Stimulated activated CD4-positive, alpha-beta T cell treated with anti-CD3 and anti-CD28 coated beads, Interleukin-1b, Interleukin-23, amount 100 ng/mL, for 24 hours (primary cell): Measurements from ENCODE around the gene PHKA1.
"Not testable (repeated sequence)": the region's sequence is repeated elsewhere in the genome, so short reads cannot be mapped to it uniquely, and the experiment has no call there.

ENCODE experiments used
- DNase-seq, 4 experiments: peaks; one replicate each; pipeline ENCODE4 v3.0.0-alpha.2; 2020; ENCODE audit warnings: low read depth in 4 of 4, low spot score in 1 of 4

Gene PHKA1

DNA sequence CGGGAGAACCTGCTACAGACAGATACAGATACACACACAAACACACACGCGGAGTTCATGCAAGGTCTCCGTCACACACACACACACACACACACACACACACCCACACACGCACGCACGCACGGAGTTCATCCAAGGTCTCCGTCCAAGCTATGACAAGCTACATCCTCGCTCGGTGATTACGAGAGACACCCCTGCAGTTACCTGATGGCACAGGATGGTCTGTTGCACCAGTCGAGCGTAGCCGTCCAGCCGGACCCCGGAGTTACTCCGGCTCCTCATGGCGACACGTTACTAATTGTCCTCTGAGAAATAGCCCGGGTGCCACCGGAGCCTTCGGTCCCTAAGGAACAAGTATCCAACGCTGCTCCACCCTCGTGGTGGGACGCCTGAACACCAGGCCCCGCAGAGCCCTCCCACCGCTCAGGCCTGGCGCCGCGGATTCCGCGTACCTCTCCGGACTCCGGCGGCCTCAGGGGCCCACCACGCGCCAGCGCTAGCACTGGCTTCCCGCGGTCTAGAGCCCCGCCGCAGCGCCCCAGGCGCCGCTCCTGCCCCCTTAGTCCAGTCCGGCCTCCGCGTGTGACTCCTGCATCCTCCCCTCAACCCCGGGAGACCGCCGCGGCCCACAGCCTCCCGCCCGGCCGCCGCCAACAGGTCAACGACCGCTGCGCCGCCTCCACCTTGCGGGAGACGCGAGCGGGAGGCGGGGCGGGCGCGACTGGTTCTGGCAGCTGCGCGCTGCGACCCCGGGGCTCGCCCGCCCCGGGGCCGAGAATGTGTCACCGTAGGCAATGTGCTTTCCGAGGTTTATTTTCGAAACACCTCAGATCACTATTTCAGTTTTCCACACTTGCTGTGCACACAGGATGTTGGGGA, at the start of gene PHKA1:
Gene PHKA1, minus strand, starts transcription at position 708 of the 879 bp plus-strand sequence. Its CDS starts 426 bp downstream, at position 282.
- peak; percentile 5 to 53 (median 28) for DNase-seq

- DNase-seq: not testable (repeated sequence)
Observed at GRCh38 chrX:72760454-72760853, 46.3 kb upstream of the PHKA1 start.

- DNase-seq: not testable (repeated sequence)
Observed at GRCh38 chrX:72748545-72748944, 34.4 kb upstream of the PHKA1 start.

- DNase-seq: not testable (repeated sequence)
Observed at GRCh38 chrX:72745546-72745945, 31.4 kb upstream of the PHKA1 start.

GRCh38 chrX:72735561-72735960, 21.5 kb upstream of the PHKA1 start:
- no peak for DNase-seq

DNA sequence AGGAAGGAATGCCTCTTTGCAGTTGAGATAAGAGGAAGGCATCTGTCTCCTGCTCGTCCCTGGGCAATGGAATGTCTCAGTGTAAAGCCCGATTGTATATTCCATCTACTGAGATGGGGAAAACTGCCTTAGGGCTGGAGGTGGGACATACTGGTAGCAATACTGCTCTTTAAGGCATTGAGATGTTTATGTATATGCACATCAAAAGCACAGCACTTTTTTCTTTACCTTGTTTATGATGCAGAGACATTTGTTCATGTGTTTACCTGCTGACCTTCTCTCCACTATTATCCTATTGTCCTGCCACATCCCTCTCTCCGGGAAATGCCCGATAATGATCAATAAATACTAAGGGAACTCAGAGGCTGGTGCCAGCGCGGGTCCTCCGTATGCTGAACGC, 19.5 kb upstream of the PHKA1 start:
- not testable (repeated sequence) for DNase-seq

- no peak for DNase-seq
Observed at GRCh38 chrX:72727846-72728245, 13.7 kb upstream of the PHKA1 start.

DNA sequence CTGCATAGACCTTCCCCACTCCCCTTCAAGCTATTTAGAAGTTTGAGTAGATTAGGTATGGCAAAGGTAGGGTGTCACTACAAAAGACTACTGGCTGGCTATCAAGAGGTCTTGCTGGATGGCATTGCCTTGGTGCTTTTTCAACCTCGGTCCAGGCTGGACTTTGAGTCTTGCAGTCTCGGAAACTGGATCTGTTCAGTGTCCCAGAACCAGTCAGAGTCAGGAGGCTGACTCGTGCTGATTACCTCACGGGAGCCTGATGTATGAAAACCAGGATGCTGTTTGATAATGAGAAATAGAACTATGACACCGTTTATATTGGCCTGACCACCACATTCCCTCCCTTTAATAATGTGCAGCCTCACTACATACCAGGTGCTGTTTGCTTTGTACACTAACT, 2.7 kb upstream of the PHKA1 start:
- no peak for DNase-seq

GRCh38 chrX:72715546-72715945, 1.4 kb upstream of the PHKA1 start:
- no peak for DNase-seq

DNA sequence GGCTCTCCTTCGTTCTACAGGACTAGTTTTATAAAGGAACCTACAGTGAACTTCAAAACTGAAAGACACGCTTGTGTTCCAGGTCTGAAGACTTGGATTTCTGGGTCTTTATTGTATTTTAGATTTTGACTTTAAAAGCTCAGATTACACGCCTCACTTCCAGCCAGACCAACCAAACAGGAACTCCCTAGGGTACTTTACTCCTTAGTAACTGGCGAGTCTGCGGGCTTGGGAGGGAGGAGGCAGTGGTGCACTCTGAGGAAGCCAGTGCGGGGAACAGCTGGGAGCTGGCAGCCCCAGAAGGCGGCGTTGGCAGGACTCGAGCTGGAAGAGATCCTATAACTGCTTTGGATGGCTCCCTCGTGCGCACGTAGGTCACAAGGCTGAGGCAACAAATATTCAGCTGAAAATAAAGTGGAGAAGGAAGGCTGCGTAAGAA, 391 bp upstream of the PHKA1 start:
- no peak for DNase-seq

GRCh38 chrX:72713130-72713529, 976 bp downstream of the PHKA1 start:
- DNase-seq: no peak

DNA sequence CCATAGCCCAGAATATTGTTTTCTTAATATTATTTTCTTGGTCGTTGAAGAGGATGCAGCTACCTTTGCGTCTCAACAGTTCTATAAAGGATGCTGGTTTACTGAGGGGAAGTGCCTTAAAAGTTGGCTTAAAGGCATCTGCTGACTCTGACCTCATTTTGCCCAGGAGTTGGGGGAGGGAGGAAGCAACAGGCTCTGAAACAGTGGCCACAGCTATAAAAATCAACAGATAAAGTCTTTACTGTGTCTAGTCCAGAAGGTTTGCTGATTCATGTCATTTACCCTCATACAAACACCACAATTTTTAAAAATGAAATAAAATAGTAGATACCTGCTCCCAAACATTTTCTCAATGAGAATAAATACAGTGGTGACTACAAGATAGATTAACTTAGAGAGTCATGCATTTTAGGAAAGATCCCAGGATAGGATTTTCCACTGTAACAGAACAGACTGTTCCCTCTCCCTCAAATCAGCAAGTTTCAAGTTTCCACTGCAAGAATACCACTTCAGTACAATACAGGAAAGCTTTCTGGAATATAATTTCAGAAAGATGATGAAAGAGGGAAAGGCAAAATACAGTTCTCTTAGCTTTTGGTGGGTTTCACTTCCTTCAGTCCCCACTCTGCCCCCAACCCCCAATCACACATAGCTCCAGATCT, 1.9 kb downstream of the PHKA1 start:
- no peak for DNase-seq

- DNase-seq: no peak
Observed at GRCh38 chrX:72705814-72706213, 8.3 kb downstream of the PHKA1 start.

GRCh38 chrX:72705111-72705510, 9.0 kb downstream of the PHKA1 start:
- DNase-seq: no peak

DNA sequence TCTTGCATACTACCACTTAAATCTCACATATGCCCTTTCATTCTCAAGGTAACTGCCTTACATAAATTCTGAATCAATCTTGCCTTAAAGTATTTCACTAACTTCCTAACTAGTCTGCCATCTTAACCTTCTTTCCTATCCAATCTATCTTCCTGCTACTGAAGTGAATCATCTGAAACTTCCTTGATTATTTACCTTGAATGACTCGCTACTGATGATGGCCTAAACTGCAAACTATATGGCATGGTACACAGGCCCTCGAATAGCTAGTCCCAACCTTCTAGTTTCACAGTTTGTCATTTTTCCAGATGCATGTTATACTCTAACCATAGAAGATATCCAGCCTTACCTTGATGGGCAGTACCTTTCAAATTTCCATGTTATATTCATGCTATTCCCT, 19.9 kb downstream of the PHKA1 start:
- DNase-seq: no peak

GRCh38 chrX:72693477-72693876, 20.6 kb downstream of the PHKA1 start:
- DNase-seq: no peak

GRCh38 chrX:72687396-72687795, 26.7 kb downstream of the PHKA1 start:
- no peak for DNase-seq

- DNase-seq: no peak
Observed at GRCh38 chrX:72685810-72686456, 28.2 kb downstream of the PHKA1 start.

DNA sequence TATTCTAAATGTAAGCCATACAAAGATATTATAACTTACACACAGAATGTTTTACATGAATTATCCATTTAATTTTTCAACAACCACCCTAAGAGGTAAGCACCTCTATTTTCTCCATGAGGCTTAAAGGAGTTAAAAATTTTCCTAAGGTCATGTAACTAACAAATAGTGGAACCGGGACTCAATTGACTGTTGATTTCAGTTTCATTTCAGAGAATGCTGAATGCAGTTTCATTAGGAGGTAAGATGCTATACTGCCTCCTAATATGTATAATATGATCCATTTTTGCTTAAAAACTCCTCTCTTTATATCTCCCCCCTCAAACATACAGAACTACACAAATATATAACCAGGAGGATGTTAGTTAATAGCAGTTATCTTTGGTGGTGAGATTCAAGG, 29.1 kb downstream of the PHKA1 start:
- no peak for DNase-seq

DNA sequence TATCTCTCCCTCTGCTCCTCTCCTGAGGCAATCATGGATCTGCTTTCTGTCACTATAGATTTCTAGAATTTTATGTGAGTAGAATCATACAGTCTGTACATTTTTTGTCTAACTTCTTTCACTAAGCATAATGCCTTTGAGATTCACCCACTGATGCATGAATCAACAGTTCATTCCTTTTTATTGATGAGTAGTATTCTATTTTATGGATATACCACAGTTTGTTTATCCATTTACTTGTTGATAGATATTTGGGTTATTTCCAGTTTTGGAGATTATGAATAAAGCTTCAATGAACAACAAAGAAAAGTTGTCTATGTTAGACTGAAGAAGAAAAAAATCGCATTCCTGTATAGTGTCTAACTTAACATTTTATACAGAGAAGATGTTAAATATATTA, 30.5 kb downstream of the PHKA1 start:
- DNase-seq: no peak

GRCh38 chrX:72676465-72676864, 37.6 kb downstream of the PHKA1 start:
- DNase-seq: no peak

DNA sequence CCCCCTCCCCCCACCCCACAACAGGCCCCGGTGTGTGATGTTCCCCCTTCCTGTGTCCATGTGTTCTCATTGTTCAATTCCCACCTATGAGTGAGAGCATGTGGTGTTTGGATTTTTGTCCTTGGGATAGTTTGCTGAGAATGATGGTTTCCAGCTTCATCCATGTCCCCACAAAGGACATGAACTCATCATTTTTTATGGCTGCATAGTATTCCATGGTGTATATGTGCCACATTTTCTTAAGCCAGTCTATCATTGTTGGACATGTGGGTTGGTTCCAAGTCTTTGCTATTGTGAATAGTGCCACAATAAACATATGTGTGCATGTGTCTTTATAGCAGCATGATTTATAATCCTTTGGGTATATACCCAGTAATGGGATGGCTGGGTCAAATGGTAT, 40.2 kb downstream of the PHKA1 start:
- DNase-seq: not testable (repeated sequence)
